Left lung (tissue), 10 donors: ENCODE measurements around the gene FARP1. TPM values are rescaled to one million over a fixed set of nuclear protein-coding genes. Genes with fewer than 3 reads are reported as not detected.
A peak's percentile ranks its signal among the peaks of the same experiment; 100 is the strongest.

ENCODE experiments used
- ATAC-seq: fragments of 200-7000 bp; cut with Tn5 transposase; one replicate; pipeline ENCODE4 v1.9.1; 2020; ENCODE audit warnings: moderate library complexity
- DNase-seq, 4 donors: peaks; one replicate each; pipeline ENCODE4 v3.0.0-alpha.2; 2013 to 2020
- H3K27ac ChIP-seq, 2 donors: fragments of 200-600 bp; sonication (generic) in 1 of 2; one replicate each; pipeline versions ENCODE4 v1.5.0 to v1.8.0; 2020 to 2021
- H3K27me3 ChIP-seq, 2 donors: fragments of 200-600 bp; sonication (generic) in 1 of 2; one replicate each; pipeline versions ENCODE4 v1.5.0 to v1.8.0; 2020 to 2021
- H3K36me3 ChIP-seq, 2 donors: fragments of 200-600 bp; sonication (generic) in 1 of 2; one replicate each; pipeline versions ENCODE4 v1.5.0 to v1.8.0; 2020 to 2021
- H3K4me1 ChIP-seq, 2 donors: fragments of 200-600 bp; one replicate each; pipeline ENCODE4 v1.8.0; 2021
- H3K4me3 ChIP-seq, 2 donors: fragments of 200-600 bp; sonication (generic) in 1 of 2; one replicate each; pipeline versions ENCODE4 v1.5.0 to v1.8.0; 2020 to 2021; ENCODE audit warnings: mild to moderate bottlenecking in 1 of 2
- H3K9me3 ChIP-seq, 2 donors: fragments of 200-600 bp; sonication (generic) in 1 of 2; one replicate each; pipeline versions ENCODE4 v1.5.0 to v1.8.0; 2020 to 2021
- intact Hi-C, 2 donors: fragments of 100-400 bp; cut with DNase I; formaldehyde crosslinking; loops; one replicate each; pipeline versions ENCODE4 v1.11.2 to v1.14.2; 2022
- polyA plus RNA-seq, 6 donors: library from polyadenylated mRNA; unstranded; fragments of 120-200 nt; gene quantifications; one replicate each; pipeline ENCODE4 v1.2.1, GENCODE V29; 2013; ENCODE audit not compliant: insufficient read length in 6 of 6
- total RNA-seq, 2 donors: library from RNA; stranded (reverse); fragmentation: NEBNext Ultra II Directional; extraction: Animal tissue kit (Norgen Biotek cat#: 25700); gene quantifications; one replicate each; pipeline ENCODE4 v1.2.1, GENCODE V29; 2021
- TF ChIP-seq, protein P1 (sequence below), 2 donors: fragments of 200-600 bp; sonication (generic) in 1 of 2; IDR thresholded peaks; one replicate each; pipeline versions ENCODE4 v1.5.0 to v1.8.0; 2021; ENCODE audit warnings: antibody characterized with exemption in 2 of 2
- donor health status: DM: no; HTN: yes; CAD: no.
- donor health status: DM: no; HTN: no; CAD: no.

FARP1 gene
- total and polyA plus RNA-seq, 8 donors, result 78.9 to 142 (median 132) TPM

DNA sequence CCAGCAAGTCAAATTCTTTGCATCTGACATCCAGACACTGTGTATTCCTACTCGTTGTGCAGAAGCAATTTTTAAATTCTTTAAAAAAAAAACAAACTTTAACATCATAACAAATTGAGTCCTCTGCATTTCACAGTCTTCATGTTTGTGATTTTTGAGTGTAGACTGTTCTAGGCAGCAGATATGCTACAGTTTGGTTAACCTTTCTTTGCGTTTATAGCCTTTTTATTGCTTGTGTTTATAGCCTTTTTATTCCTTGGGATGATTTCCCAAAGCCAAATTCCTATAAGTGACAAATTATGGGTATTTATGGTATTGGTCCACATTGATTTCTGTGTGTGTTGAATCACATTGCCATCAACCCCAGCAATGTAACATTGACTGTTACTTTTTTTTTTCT, 49.1 kb downstream of the FARP1 start:
- ATAC-seq (no peak), DNase-seq (no peak)
- no peaks in the 10 kb centered on the region for H3K27me3 ChIP-seq
- no peaks in the 10 kb centered on the region for H3K9me3 ChIP-seq
- H3K36me3 ChIP-seq, result no peaks in the 10 kb centered on the region
- TF ChIP-seq, protein P1, sequence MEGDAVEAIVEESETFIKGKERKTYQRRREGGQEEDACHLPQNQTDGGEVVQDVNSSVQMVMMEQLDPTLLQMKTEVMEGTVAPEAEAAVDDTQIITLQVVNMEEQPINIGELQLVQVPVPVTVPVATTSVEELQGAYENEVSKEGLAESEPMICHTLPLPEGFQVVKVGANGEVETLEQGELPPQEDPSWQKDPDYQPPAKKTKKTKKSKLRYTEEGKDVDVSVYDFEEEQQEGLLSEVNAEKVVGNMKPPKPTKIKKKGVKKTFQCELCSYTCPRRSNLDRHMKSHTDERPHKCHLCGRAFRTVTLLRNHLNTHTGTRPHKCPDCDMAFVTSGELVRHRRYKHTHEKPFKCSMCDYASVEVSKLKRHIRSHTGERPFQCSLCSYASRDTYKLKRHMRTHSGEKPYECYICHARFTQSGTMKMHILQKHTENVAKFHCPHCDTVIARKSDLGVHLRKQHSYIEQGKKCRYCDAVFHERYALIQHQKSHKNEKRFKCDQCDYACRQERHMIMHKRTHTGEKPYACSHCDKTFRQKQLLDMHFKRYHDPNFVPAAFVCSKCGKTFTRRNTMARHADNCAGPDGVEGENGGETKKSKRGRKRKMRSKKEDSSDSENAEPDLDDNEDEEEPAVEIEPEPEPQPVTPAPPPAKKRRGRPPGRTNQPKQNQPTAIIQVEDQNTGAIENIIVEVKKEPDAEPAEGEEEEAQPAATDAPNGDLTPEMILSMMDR (IDR thresholded peaks at IDR 0.05), result no peak
- H3K27ac ChIP-seq, result no peak overlapping the region
- H3K4me3 ChIP-seq, result no peak overlapping the region
- intact Hi-C loops, result no loop called here
- peaks cover 0 to 12% of the 10 kb centered on the region in 2 donors for H3K4me1 ChIP-seq

DNA sequence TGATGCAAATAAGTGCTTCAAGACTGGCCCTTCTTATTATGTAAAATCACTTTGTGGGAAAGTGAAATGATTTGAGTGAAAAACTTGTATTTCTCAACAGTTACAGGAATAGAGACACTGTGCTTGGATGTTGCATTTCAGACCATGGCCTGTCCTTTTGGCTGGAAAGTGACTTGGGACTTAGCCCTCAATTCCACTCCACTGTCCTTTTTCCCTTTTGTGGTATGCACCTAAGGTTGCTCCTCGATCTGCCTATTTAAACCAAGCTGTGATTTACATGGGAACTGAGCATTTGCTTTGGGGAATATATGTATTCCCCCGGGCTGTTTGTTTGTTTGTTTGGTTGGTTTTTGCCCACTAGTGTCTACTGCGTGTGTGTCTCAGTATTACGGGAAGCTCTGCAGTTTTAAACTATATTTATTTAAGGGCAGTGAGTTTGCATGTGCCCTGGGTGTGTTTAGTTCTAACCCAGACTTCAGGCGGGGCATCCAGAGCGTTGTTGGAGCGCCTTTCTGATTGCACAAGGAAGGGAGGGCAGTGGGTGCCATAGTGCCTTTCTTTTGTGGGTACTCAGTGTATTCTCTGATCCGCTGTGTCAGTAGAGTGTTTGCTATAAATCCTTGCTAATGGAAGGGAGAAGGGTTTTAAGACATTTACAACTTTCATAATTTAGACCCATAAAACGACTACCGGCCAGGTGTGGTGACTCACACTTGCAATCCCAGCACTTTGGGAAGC, 52.3 kb downstream of the FARP1 start:
- no peak for DNase-seq
- intact Hi-C loops, result no loop called here
- no peaks in the 10 kb centered on the region for H3K9me3 ChIP-seq
- no peak for ATAC-seq
- no peak overlapping the region for H3K4me3 ChIP-seq
- H3K27me3 ChIP-seq, result no peaks in the 10 kb centered on the region
- H3K27ac ChIP-seq, result no peak overlapping the region
- peaks cover 0 to 8% of the 10 kb centered on the region in 2 donors for H3K4me1 ChIP-seq
- TF ChIP-seq, protein P1 (IDR thresholded peaks at IDR 0.05), result no peak
- no peaks in the 10 kb centered on the region for H3K36me3 ChIP-seq

DNA sequence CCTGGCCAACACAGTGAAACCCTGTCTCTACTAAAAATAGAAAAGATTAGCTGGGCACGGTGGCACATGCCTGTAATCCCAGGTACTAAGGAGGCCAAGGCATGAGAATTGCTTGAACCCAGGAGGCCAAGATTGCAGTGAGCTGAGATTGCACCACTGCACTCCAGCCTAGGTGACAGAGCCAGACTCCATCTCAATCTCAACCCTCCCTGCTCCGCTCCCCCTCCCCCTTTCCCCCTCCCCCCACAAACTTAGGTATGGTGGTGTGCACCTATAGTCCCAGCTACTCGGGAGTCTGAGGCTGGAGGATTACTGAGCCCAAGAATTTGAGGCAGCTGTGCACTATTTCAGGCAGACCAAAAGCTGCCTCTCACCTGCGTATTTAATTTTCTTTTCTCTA, 55.8 kb downstream of the FARP1 start:
- DNase-seq (no peak), ATAC-seq (no peak)
- TF ChIP-seq, protein P1 (IDR thresholded peaks at IDR 0.05), result no peak
- Histone ChIP-seq H3K4me1 (peaks cover 0 to 7% of the 10 kb centered on the region in 2 donors), H3K36me3 (no peaks in the 10 kb centered on the region), H3K27ac (no peak overlapping the region), H3K27me3 (no peaks in the 10 kb centered on the region), H3K4me3 (no peak overlapping the region), H3K9me3 (no peaks in the 10 kb centered on the region)
- intact Hi-C loops, result no loop called here

DNA sequence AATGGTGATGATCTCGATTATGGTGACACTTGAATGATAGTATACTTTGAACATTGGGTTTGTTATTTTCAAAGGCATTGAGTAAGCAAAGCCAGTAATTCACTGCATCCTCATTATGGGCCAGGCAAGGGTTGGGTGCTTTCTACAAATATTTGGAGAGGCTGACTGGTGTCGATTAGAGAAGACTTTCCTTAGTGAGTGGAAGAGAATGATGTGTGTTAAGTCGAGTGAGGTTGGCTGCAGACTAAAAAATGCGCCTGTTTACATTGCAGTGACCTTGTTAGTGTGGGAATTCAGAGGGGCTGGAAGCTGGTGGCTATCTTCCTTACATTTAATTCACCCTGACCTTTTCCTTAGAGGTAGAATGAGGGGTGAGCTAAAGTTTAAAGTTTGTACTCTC, 56.6 kb downstream of the FARP1 start:
- ATAC-seq, result peak; percentile 42
- H3K36me3 ChIP-seq, result no peaks in the 10 kb centered on the region
- H3K4me3 ChIP-seq, result no peak overlapping the region
- peaks cover 0 to under 1% of the 10 kb centered on the region in 2 donors for H3K9me3 ChIP-seq
- intact Hi-C loops, result no loop called here
- H3K27ac ChIP-seq, result no peak overlapping the region
- peaks cover 0 to 7% of the 10 kb centered on the region in 2 donors for H3K4me1 ChIP-seq
- TF ChIP-seq, protein P1 (IDR thresholded peaks at IDR 0.05), result no peak
- no peak for DNase-seq
- H3K27me3 ChIP-seq, result no peaks in the 10 kb centered on the region

DNA sequence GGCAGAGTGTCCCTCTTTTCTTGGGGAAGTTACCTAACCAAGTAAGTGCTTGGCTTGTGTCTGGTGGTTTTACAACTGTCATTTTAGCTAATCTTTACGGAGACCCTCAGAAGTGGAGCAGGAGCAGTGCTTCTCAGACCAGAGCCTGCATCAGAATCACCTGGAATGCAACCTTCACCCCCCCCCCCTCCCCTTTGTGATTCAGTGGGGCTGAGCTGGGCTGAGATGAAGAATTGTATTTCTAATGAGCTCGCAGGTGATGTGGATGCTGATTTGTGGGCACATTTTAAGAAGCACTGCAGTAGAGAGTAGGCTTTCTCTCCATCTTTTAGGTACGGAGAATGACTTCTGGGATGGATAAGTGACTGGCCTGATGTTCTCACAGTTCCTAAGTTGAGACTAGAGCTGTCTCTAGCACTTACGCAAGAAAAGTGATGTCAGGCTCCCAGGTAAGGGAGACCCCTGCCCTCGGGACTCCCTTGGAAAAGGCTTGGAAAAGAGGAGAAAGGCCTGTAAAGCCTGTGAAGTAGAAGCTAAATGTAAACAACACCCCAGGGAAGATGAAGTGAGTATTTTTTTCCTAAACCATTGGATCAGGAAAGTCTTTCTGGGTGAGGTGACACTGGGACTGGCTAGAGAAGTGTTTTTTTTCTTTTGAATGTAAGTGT, 57.5 kb downstream of the FARP1 start:
- no peak overlapping the region for H3K4me3 ChIP-seq
- peaks cover 0 to 8% of the 10 kb centered on the region in 2 donors for H3K9me3 ChIP-seq
- no peaks in the 10 kb centered on the region for H3K36me3 ChIP-seq
- intact Hi-C loops, result no loop called here
- TF ChIP-seq, protein P1 (IDR thresholded peaks at IDR 0.05), result no peak
- H3K4me1 ChIP-seq, result peaks cover 0 to 7% of the 10 kb centered on the region in 2 donors
- no peaks in the 10 kb centered on the region for H3K27me3 ChIP-seq
- no peak for ATAC-seq
- no peak for DNase-seq
- H3K27ac ChIP-seq, result no peak overlapping the region
